AG04450 (cell line): ENCODE measurements around the gene CD200R1. TPM values are rescaled to one million over a fixed set of nuclear protein-coding genes. Genes with fewer than 3 reads are reported as not detected.

Experiments
- CTCF ChIA-PET: fragments of 300-600, 350-600 bp; formaldehyde crosslinking; extraction: SDS; loops from one replicate; lab custom pipeline; 2022; ENCODE audit warnings: antibody characterized with exemption, inconsistent platforms; lab: Charles Lee
- POLR2A ChIA-PET: fragments of 350-600 bp; formaldehyde crosslinking; extraction: SDS; loops from one replicate; lab custom pipeline; 2021; ENCODE audit warnings: antibody characterized with exemption, inconsistent platforms; lab: Yijun Ruan, JAX
- DNase-seq: peaks from one replicate; pipeline ENCODE4 v3.0.0-alpha.2; 2011; ENCODE audit warnings: low read depth, low spot score
- H3K27ac ChIP-seq: one replicate; pipeline ENCODE4 v1.5.1; 2012; ENCODE audit warnings: low read depth, low read length, control low read depth
- H3K27me3 ChIP-seq: one replicate; pipeline ENCODE4 v1.6.0; 2012; ENCODE audit warnings: low read length; ENCODE audit not compliant: control insufficient read depth, insufficient read depth
- H3K4me3 ChIP-seq: 2 replicates; pipeline ENCODE4 v1.5.1; 2011; ENCODE audit warnings: mild to moderate bottlenecking, low read depth, low read length, control low read depth
- H3K9me3 ChIP-seq: 2 replicates; pipeline ENCODE4 v1.5.1; 2012; ENCODE audit warnings: low read length; ENCODE audit not compliant: control insufficient read depth, insufficient read depth
- polyA plus RNA-seq: library from polyadenylated mRNA; depleted of rRNA; stranded (reverse); fragments of >200 nt; gene quantifications from 2 replicates; pipeline ENCODE4 v1.2.3, GENCODE V29; 2011
- TF ChIP-seq, protein P1 (sequence below): IDR thresholded peaks from 2 replicates; pipeline ENCODE4 v1.5.1; 2011; ENCODE audit warnings: low read depth, low read length, control low read depth, inconsistent platforms

CD200R1 gene
- polyA plus RNA-seq, 1 experiment = not detected

DNA sequence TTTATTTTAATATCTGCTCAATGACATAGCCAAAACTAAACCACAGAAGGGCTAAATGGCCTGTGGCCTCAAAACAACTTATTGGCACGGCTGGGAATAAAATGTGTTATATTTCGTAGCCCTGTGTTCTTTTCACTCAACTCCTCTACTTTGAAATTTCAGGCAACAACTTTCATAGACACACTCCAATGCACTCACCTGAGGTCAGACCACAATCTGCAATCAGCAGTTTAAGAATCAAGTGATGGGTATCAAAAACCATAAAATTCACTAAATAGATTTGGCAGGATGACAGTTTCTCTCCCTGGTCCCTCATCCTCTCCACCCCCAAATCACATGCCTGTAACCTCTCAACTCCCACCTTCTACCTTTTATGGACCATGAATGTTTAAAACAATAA, 2.0 kb upstream of the CD200R1 start:
- no peak overlapping the region for H3K4me3 ChIP-seq
- TF ChIP-seq, protein P1, sequence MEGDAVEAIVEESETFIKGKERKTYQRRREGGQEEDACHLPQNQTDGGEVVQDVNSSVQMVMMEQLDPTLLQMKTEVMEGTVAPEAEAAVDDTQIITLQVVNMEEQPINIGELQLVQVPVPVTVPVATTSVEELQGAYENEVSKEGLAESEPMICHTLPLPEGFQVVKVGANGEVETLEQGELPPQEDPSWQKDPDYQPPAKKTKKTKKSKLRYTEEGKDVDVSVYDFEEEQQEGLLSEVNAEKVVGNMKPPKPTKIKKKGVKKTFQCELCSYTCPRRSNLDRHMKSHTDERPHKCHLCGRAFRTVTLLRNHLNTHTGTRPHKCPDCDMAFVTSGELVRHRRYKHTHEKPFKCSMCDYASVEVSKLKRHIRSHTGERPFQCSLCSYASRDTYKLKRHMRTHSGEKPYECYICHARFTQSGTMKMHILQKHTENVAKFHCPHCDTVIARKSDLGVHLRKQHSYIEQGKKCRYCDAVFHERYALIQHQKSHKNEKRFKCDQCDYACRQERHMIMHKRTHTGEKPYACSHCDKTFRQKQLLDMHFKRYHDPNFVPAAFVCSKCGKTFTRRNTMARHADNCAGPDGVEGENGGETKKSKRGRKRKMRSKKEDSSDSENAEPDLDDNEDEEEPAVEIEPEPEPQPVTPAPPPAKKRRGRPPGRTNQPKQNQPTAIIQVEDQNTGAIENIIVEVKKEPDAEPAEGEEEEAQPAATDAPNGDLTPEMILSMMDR = no peak
- ChIA-PET CTCF (interaction anchor here (1.5 to 1.9 kb wide), 2 partner anchors 242 to 334 kb away, joined by 4 to 7 read pairs; no protein-coding TSS in a partner anchor), POLR2A (no interaction called here)
- H3K9me3 ChIP-seq = no peaks in the 10 kb centered on the region
- peaks cover 3% of the 10 kb centered on the region for H3K27me3 ChIP-seq
- no peak overlapping the region for H3K27ac ChIP-seq
- DNase-seq = no peak

DNA sequence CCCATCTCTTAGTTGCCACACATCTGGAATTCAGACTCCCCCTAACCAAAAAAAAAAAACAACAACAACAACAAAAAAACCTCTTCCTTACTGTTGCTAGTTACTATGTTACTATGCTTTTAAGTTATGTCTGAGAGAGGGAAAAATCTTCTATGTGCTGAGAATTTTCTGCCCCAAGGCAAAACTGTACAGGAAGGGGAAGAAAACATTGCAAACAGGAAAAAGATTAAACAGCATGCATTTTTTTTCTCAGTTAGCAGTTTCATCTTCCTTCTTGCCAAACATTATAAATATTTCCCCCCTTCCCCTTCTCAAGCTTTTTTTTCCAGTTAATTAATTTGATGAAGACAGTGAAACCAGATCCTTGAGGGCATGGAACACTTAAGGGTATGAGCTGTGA, 1.1 kb upstream of the CD200R1 start:
- POLR2A ChIA-PET = no interaction called here
- H3K27me3 ChIP-seq = peaks cover 3% of the 10 kb centered on the region

DNA sequence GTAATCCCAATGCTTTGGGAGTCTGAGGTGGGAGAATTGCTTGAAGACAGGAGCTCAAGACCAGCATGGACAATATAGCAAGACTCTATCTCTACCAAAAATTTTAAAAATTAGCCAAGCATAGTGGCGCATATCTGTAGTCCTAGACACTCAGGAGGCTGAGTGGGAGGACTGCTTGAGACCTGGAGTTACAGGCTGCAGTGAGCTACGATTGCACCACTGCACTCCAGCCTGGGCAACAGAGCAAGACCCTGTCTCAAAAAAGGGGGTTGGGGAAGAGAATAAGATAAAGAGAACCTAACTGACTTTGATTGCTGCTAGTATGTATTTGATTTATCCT, 755 bp downstream of the CD200R1 start:
- TF ChIP-seq, protein P1 = no peak
- DNase-seq = no peak
- peaks cover 5% of the 10 kb centered on the region for H3K27me3 ChIP-seq
- CTCF ChIA-PET = interaction anchor here (1.0 to 1.1 kb wide), 2 partner anchors 9 to 392 kb away, joined by 3 to 4 read pairs; no protein-coding TSS in a partner anchor
- H3K9me3 ChIP-seq = no peaks in the 10 kb centered on the region
- H3K27ac ChIP-seq = no peak overlapping the region
- no peak overlapping the region for H3K4me3 ChIP-seq
- POLR2A ChIA-PET = interaction anchor here (0.6 kb wide), 1 partner anchor 358 kb away, joined by 8 read pairs; no protein-coding TSS in a partner anchor

More for the DNA sequence above, 1.1 kb upstream of the CD200R1 start:
- CTCF ChIA-PET = interaction anchor here (0.6 to 1.9 kb wide), 4 partner anchors 236 to 798 kb away, joined by 3 to 7 read pairs (median 4); no protein-coding TSS in a partner anchor
- Histone ChIP-seq H3K4me3 (no peak overlapping the region), H3K27ac (no peak overlapping the region), H3K9me3 (no peaks in the 10 kb centered on the region)
- TF ChIP-seq, protein P1 = no peak
- DNase-seq = no peak

DNA sequence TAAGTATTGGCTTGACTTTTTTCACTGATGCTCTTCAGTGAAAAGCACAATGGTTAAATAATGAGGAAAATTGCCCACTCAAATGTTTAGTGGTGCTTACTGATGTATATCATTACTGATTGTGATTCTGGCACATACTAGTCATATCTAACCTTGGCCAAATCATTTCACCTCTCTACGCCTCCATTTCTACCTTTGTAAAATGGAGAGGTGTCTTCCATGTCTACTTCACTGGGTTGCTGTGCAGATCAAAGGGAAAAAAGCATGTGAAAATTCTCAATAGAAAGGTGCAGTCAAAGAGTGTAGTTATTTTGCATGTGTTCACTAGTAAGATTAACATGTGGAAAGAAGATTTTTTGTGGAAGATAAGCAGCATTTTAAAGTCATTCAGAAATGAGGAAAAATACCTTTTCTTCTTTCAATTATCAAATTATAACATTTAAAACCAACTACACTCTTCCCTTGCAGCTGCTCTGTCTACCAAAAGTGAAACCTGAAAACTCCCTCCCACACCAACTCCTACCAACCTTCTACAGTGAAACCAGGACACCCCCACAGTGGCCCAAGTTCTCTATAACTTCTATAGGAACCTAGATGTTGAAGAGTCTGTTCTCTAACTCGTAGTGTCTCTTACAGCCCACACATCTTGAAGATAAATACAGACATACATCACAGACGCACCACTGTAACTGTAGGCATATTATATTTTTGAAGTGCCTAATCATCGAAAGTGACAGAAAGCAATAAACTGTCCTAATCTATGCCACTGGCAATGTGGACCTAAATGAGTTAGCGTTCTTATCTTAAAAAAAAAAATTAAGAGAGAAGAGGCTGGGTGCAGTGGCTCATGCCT, 1.4 kb downstream of the CD200R1 start:
- ChIA-PET CTCF (interaction anchor here (1.0 to 1.1 kb wide), 3 partner anchors 10 to 391 kb away, joined by 3 to 4 read pairs (median 3); no protein-coding TSS in a partner anchor), POLR2A (interaction anchor here (0.6 kb wide), 1 partner anchor 357 kb away, joined by 8 read pairs; no protein-coding TSS in a partner anchor)
- Histone ChIP-seq H3K27me3 (peaks cover 5% of the 10 kb centered on the region), H3K4me3 (no peak overlapping the region), H3K27ac (no peak overlapping the region), H3K9me3 (no peaks in the 10 kb centered on the region)
- no peak for DNase-seq
- TF ChIP-seq, protein P1 = no peak

DNA sequence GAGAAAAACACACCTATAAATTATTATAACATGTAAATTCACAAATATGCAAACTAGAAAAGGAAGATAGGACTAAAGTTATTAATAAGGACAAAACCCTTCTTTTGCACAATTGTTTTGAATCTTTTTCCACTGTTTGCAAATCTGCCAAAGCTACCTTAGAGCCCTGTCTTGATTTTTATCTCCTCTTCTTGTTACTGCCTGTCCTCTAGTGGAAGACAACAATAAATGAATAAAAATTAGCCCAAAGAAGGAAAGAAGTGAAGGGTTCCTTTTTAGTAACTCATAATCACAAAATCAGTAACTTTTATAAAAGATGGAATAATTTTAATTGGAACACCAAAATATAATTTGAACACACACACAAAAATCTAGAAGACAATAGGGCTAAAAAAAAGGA, 2.7 kb downstream of the CD200R1 start:
- ChIA-PET CTCF (interaction anchor here (0.5 to 0.7 kb wide), 2 partner anchors 13 to 35 kb away, joined by 3 to 4 read pairs; no protein-coding TSS in a partner anchor), POLR2A (no interaction called here)
- Histone ChIP-seq H3K4me3 (no peak overlapping the region), H3K27ac (no peak overlapping the region), H3K9me3 (no peaks in the 10 kb centered on the region), H3K27me3 (peaks cover 13% of the 10 kb centered on the region)
- DNase-seq = no peak
- TF ChIP-seq, protein P1 = no peak
